Heart right ventricle (tissue), 16 donors: ENCODE data around the gene COMP. TPM values are rescaled to one million over a fixed set of nuclear protein-coding genes. Genes with fewer than 3 reads are reported as not detected.
A peak's percentile ranks its signal among the peaks of the same experiment; 100 is the strongest.

Experiments used
- ATAC-seq, 8 donors: fragments of 200-7000 bp; cut with Tn5 transposase; one replicate each; pipeline ENCODE4 v1.9.1; 2020; ENCODE audit warnings: mild to moderate bottlenecking in 8 of 8, moderate library complexity in 8 of 8, moderate number of reproducible peaks in 1 of 8
- DNase-seq, 2 donors: peaks; one replicate each; pipeline ENCODE4 v3.0.0-alpha.2; 2020
- H3K27ac ChIP-seq, 10 donors: fragments of 200-600 bp; sonication (generic) in 2 of 10; one replicate each; pipeline versions ENCODE4 v1.5.0 to v1.8.0; 2020 to 2022; ENCODE audit warnings: mild to moderate bottlenecking in 3 of 10
- H3K27me3 ChIP-seq, 7 donors: fragments of 200-600 bp; one replicate each; pipeline ENCODE4 v1.8.0; 2021 to 2022; ENCODE audit warnings: mild to moderate bottlenecking in 2 of 7
- H3K36me3 ChIP-seq, 9 donors: fragments of 200-600 bp; sonication (generic) in 1 of 9; one replicate each; pipeline versions ENCODE4 v1.5.0 to v1.8.0; 2020 to 2022; ENCODE audit warnings: mild to moderate bottlenecking in 2 of 9
- H3K4me1 ChIP-seq, 9 donors: fragments of 200-600 bp; sonication (generic) in 1 of 9; one replicate each; pipeline versions ENCODE4 v1.5.0 to v1.8.0; 2020 to 2022; ENCODE audit warnings: mild to moderate bottlenecking in 4 of 9
- H3K4me3 ChIP-seq, 10 donors: fragments of 200-600 bp; sonication (generic) in 2 of 10; one replicate each; pipeline versions ENCODE4 v1.5.0 to v1.8.0; 2020 to 2022; ENCODE audit warnings: mild to moderate bottlenecking in 7 of 10, moderate library complexity in 2 of 10
- H3K9me3 ChIP-seq, 11 donors: fragments of 200-600 bp in 10 of 11; sonication (generic) in 2 of 11; one replicate each; pipeline versions ENCODE4 v1.5.0 to v1.8.0; 2013 to 2022; ENCODE audit warnings: mild to moderate bottlenecking in 2 of 11, control low read depth in 1 of 11, moderate library complexity in 1 of 11
- WGBS, 2 donors: extraction: QIAGEN DNeasy Blood & Tissue Kit; methylation state at CpG; one replicate each; pipeline ENCODE4 v1.1.7; 2013; ENCODE audit warnings: inconsistent platforms in 1 of 2; 5-methylcytosine and 5-hydroxymethylcytosine counted together
- intact Hi-C, 10 donors: fragments of 100-400 bp; cut with DNase I; formaldehyde crosslinking; loops; one replicate each; pipeline versions ENCODE4 v1.11.1 to v1.14.2; 2022
- polyA plus RNA-seq, 2 donors: library from polyadenylated mRNA; stranded (reverse); fragments of 200-250 nt; gene quantifications; one replicate each; pipeline ENCODE4 v1.2.3, GENCODE V29; 2013
- total RNA-seq, 10 donors: library from RNA; stranded (reverse); fragmentation: NEBNext Ultra II Directional in 3 of 10; extraction: Animal tissue kit (Norgen Biotek cat#: 25700) in 3 of 10; gene quantifications; one replicate each; pipeline versions ENCODE4 v1.2.1 to v1.2.4, GENCODE V29; 2021 to 2023
- TF ChIP-seq, protein P1 (sequence below), 9 donors: fragments of 200-600 bp; sonication (generic) in 2 of 9; IDR thresholded peaks; one replicate each; pipeline versions ENCODE4 v1.5.0 to v1.8.0; 2021 to 2022; ENCODE audit warnings: antibody characterized with exemption in 9 of 9, mild to moderate bottlenecking in 5 of 9, moderate library complexity in 1 of 9
- donor health status: Arrhythmogenic right ventricular cardiomyopathy.
- donor health status: ischemic (EF 13 %, LVEDD 7.1; RV severe dilation, severe dysfunction).
- donor health status: healthy with polysubstance abuse.
- donor health status: DM: no; HTN: yes; CAD: no.
- donor health status: DM: no; HTN: no; CAD: no.
- donor health status: ischemic (EF 25% LVEDD 6.9; RV normal size, moderate dysfunction).
- donor health status: ischemic (EF 25% LVEDD 5.7; RV mildly dilated, moderate dysfunction).
- donor health status: healthy.
- donor health status: DM: yes; HTN: yes; CAD: no.
- donor health status: Ischemic cardiomyopathy.
- donor health status: ischemic (EF 35%, LVEDD 5.7; RV mildly dilated, moderate dysfunction).
- donor health status: nonischemic (EF 11% LVEDD 7.7; RV severe dilation, severe dysfunction).
- donor health status: DM: yes; HTN: yes; CAD: no.
- donor health status: PGD.
- donor health status: ischemic (EF 29% LVEDD 5.4; RV normal size, mild dysfunction).
- donor health status: nonischemic (EF 23%, LVEDD 6.1; RV moderate dilation, normal function).

Gene COMP
- total and polyA plus RNA-seq, 12 donors: 0.13 to 5.9 (median 0.43) TPM; not detected in 2

- H3K36me3 ChIP-seq: no peaks in the 10 kb centered on the region
- no peak overlapping the region for H3K27ac ChIP-seq
- peaks cover 0 to 42% (median 16%) of the 10 kb centered on the region in 7 donors for H3K27me3 ChIP-seq
- H3K4me3 ChIP-seq: no peak overlapping the region
- intact Hi-C loops: no loop called here
- TF ChIP-seq, protein P1, sequence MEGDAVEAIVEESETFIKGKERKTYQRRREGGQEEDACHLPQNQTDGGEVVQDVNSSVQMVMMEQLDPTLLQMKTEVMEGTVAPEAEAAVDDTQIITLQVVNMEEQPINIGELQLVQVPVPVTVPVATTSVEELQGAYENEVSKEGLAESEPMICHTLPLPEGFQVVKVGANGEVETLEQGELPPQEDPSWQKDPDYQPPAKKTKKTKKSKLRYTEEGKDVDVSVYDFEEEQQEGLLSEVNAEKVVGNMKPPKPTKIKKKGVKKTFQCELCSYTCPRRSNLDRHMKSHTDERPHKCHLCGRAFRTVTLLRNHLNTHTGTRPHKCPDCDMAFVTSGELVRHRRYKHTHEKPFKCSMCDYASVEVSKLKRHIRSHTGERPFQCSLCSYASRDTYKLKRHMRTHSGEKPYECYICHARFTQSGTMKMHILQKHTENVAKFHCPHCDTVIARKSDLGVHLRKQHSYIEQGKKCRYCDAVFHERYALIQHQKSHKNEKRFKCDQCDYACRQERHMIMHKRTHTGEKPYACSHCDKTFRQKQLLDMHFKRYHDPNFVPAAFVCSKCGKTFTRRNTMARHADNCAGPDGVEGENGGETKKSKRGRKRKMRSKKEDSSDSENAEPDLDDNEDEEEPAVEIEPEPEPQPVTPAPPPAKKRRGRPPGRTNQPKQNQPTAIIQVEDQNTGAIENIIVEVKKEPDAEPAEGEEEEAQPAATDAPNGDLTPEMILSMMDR (IDR thresholded peaks at IDR 0.05): no peak
- ATAC-seq: no peak
- peaks cover 0 to 4% (median 0%) of the 10 kb centered on the region in 9 donors for H3K4me1 ChIP-seq
- no peaks in the 10 kb centered on the region for H3K9me3 ChIP-seq
- WGBS, 2 donors: 87 to 92% methylated on average over 8 of the region's 8 CpGs
- no peak for DNase-seq
Measured at GRCh38 chr19:18776288-18776594, 14.9 kb downstream of the COMP start.

DNA sequence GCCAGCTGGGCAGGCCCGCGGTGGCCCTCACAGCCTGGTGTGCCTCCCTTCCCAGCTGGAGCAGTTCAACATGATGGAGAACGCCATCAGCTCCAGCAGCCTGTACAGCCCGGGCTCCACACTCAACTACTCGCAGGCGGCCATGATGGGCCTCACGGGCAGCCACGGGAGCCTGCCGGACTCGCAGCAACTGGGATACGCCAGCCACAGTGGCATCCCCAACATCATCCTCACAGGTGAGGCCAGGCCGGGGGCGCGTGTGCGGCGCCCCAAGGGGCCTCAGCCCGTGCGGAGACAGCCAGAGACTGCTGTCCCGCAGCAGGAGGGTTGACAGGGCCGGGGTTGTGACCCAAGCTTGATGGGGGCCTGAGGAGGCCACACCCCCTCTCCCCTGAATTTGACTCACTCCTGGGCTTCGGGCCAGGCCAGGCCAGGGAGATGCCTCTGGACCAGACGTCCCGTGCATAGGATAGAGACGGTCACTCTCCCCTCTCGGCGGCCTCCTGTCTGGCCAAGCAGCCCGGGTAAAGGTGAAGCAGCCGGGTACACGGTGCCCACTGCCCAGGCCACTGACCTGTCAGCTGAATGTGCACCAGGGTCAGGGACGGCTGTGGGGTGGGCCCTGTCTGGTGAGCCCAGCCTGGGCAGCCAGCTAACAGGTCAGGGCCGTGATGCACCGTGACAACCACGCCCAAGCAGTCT lies 15.4 kb downstream of the COMP start:
- WGBS, 2 donors: 90 to 91% methylated on average over 33 of the region's 33 CpGs
- TF ChIP-seq, protein P1 (IDR thresholded peaks at IDR 0.05): no peak
- intact Hi-C loops: no loop called here

DNA sequence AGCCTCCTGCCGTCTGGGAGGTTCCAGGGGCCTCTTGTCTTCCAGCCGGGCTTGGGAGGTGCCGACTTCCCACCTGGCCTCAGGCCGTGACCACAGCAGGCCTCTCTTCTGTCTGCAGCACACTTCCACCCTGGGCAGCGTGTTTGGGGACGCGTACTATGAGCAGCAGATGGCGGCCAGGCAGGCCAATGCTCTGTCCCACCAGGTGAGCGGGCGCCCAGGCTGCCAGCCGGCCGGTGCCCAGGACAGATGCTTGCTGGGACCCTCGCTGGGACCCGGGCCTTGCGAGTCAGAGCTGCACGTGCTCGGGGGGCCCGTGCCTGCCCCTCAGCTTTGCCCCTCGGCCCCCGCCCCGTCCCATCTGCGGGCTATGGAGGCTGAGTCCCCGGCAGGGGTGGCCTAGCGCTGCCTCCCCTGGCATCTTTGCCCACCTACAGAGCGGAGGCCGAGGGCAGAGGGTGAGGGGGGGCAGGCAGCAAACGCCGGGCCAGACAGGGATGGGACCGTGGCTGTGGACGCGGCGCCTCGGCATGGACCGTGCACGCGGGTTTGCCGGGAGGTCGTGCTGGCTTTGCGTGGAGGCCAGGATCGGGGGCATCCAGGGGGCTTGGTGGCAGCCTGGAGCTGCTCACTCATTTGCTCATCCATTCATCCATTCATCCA lies 16.2 kb downstream of the COMP start:
- Histone ChIP-seq H3K9me3 (no peaks in the 10 kb centered on the region), H3K36me3 (no peaks in the 10 kb centered on the region), H3K4me1 (peaks cover 0 to 4% (median 0%) of the 10 kb centered on the region in 9 donors), H3K27ac (no peak overlapping the region), H3K4me3 (no peak overlapping the region), H3K27me3 (peaks cover 0 to 34% (median 12%) of the 10 kb centered on the region in 7 donors)
- WGBS, 2 donors: 96% methylated on average over 38 to 40 of the region's 40 CpGs
- DNase-seq (no peak), ATAC-seq (no peak)
- intact Hi-C loops: no loop called here
- TF ChIP-seq, protein P1 (IDR thresholded peaks at IDR 0.05): no peak

More for the DNA sequence above, 15.4 kb downstream of the COMP start:
- no peaks in the 10 kb centered on the region for H3K9me3 ChIP-seq
- no peaks in the 10 kb centered on the region for H3K36me3 ChIP-seq
- peaks cover 0 to 4% (median 0%) of the 10 kb centered on the region in 9 donors for H3K4me1 ChIP-seq
- H3K27me3 ChIP-seq: peaks cover 0 to 42% (median 14%) of the 10 kb centered on the region in 7 donors
- no peak overlapping the region for H3K4me3 ChIP-seq
- DNase-seq (no peak), ATAC-seq (peak in 2 of 8 donors; percentile 3 to 7)
- no peak overlapping the region for H3K27ac ChIP-seq

DNA sequence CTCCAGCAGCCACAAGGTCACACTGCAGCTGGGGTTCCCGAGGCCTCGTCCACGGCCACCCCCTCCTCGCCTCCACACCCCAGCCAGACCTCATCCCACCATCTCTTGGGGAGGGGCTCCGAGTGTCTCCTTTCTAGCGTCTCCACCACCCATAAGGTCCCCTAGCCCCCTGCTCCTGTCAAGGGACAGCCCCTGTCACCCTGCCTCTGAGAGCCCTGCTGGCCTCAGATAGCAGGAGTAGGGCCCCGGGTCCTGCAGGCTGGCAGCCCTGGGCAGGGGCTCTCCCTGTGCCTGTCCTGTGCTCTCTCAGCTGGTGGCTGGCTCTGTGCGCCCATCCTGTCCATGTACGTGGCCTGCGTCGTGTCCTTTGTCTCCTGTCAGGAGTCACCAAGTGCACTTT lies 17.0 kb downstream of the COMP start:
- Histone ChIP-seq H3K27me3 (peaks cover 0 to 26% (median 7%) of the 10 kb centered on the region in 7 donors), H3K4me1 (peaks cover 0 to 4% (median 0%) of the 10 kb centered on the region in 9 donors), H3K9me3 (no peaks in the 10 kb centered on the region), H3K27ac (no peak overlapping the region), H3K4me3 (no peak overlapping the region), H3K36me3 (peaks cover 0 to 4% (median 0%) of the 10 kb centered on the region in 9 donors)
- TF ChIP-seq, protein P1 (IDR thresholded peaks at IDR 0.05): no peak
- DNase-seq (no peak), ATAC-seq (no peak)
- intact Hi-C loops: no loop called here
- WGBS, 2 donors: 94% methylated on average over 11 of the region's 11 CpGs
